ENCODE measurements around the gene SLC12A6. TPM values are rescaled to one million over a fixed set of nuclear protein-coding genes. Genes with fewer than 3 reads are reported as not detected.
"Not testable (repeated sequence)": the region's sequence is repeated elsewhere in the genome, so short reads cannot be mapped to it uniquely, and the experiment has no call there.

The SLC12A6 gene
- total RNA-seq, 2 donors from 2014 or later: 25.2 to 33.6 TPM

DNA sequence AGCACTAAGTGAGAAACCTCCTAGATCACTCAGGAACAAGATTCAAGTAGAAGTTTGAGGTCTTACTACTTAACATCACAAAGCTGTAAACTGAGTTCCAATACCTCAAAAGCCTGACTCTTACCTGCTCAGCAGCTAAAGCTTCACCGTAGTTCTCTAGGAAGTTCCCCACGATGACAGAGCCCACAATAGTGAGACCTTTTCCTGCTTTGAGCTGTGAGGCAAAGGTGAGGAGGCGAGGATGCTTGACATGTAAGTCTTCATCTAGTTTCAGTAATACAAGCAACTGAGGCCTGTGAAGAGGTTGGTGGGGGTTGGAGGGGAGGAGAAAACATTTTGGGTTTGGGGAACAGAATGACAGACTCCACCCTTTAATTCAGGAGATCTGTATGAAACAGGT is 97.0 kb downstream of the SLC12A6 start:
- H3K4me3 Mint-ChIP-seq: peak overlapping the region; percentile 58
- no peaks in the 10 kb centered on the region for H3K27me3 Mint-ChIP-seq
- peaks cover 21% of the 10 kb centered on the region for H3K4me1 Mint-ChIP-seq
- H3K9me3 Mint-ChIP-seq: no peaks in the 10 kb centered on the region
- peak; percentile 84 for ATAC-seq (replicated peaks)
- H3K27ac Mint-ChIP-seq: peak overlapping the region; percentile 71
- H3K36me3 Mint-ChIP-seq (ENCODE audit: low read depth): peaks cover 65% of the 10 kb centered on the region

DNA sequence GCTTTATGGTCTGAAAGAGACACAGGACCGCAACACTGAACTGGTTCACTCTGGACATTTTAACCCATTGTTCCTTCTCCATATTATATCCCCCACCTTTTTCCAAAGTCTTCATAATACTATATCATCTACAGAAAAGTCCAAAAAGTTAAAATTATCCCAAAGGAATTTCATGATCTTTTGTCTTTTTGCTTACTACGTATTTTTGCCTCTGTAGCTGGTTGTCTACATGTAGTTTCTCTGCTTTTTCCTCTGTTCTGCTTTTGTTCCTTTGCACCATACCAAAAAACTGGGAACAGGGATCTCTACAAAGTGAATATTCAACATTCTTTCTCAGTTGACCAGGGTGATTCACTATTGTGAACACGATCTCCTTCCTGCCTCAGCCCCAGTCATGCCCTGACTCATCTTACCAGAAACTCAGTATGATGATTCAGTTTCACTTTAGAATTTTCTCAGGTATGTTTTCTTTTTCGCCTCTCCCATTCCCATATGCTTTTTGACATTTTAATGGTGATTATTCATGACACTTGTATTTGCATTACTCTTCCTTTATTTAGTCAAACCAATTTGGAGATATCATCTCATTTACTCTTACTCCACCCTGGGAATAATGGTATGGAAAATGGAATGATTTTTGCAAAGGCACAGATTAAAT is 98.3 kb downstream of the SLC12A6 start:
- no peaks in the 10 kb centered on the region for H3K27me3 Mint-ChIP-seq
- H3K27ac Mint-ChIP-seq: peak overlapping the region; percentile 85
- peak overlapping the region; percentile 58 for H3K4me3 Mint-ChIP-seq
- peak; percentile 91 for ATAC-seq (replicated peaks)
- peaks cover 75% of the 10 kb centered on the region for H3K36me3 Mint-ChIP-seq (ENCODE audit: low read depth)
- H3K4me1 Mint-ChIP-seq: peaks cover 21% of the 10 kb centered on the region
- no peaks in the 10 kb centered on the region for H3K9me3 Mint-ChIP-seq

DNA sequence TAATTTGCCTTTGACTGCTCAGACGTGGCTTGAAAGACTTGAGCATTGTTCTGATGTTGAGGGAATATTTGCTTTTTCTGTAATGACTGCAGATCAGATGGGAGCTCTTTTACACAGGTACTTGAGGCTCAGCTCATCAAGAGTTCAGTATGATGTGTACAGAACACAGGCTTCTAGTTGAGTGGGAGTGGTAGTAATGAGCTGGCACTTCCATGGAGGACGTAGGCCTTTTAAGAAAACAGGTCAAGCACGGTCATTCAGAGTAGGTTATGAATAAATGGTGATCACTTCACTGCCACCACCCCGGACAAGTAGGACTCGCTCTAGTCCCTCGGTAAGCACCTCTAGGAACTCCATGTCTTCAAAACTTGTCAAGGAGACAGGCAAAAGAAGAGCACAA is 104.0 kb downstream of the SLC12A6 start:
- peak overlapping the region; percentile 89 for H3K27ac Mint-ChIP-seq
- peaks cover 13% of the 10 kb centered on the region for H3K4me1 Mint-ChIP-seq
- ATAC-seq (replicated peaks): peak; percentile 99

DNA sequence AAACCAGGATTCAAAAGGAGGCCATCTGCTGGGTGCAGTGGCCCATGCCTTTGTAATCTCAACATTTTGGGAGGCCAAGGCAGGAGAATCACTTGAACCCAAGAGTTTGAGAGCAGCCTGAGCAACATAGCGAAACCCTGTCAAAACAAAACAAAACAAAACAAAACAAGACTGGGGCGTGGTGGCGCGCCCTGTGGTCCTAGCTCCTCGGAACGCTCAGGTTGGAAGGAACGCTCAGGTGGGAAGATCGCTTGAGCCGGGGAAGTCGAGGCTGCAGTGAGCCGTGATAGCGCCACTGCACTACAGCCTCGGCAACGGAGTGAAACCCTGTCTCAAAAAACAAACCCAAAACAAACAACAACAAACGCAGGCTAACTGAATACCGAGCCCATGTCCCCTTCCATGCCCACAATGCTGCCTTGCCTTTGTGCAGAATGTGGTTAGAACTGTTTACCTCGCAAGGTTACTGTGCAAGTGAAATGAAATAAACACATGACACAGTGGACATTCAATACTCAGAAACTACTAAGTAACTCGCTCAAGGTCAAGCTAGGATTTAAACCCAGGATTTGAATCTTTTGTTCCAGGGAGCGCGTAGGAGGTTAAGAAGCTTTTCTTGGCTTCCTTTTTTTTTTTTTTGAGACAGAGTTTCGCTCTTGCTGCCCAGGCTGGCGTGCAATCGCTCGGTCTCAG is 113.5 kb downstream of the SLC12A6 start:
- peak; percentile 12 for ATAC-seq (replicated peaks)
- peak overlapping the region; percentile 96 for H3K4me3 Mint-ChIP-seq
- H3K4me1 Mint-ChIP-seq: peaks cover 16% of the 10 kb centered on the region
- H3K27ac Mint-ChIP-seq: peak overlapping the region; percentile 98
- H3K9me3 Mint-ChIP-seq: no peaks in the 10 kb centered on the region
- peaks cover 43% of the 10 kb centered on the region for H3K36me3 Mint-ChIP-seq (ENCODE audit: low read depth)
- no peaks in the 10 kb centered on the region for H3K27me3 Mint-ChIP-seq

More for the DNA sequence above, 104.0 kb downstream of the SLC12A6 start:
- peak overlapping the region; percentile 46 for H3K4me3 Mint-ChIP-seq
- no peaks in the 10 kb centered on the region for H3K9me3 Mint-ChIP-seq
- no peaks in the 10 kb centered on the region for H3K27me3 Mint-ChIP-seq
- H3K36me3 Mint-ChIP-seq (ENCODE audit: low read depth): peaks cover 90% of the 10 kb centered on the region

DNA sequence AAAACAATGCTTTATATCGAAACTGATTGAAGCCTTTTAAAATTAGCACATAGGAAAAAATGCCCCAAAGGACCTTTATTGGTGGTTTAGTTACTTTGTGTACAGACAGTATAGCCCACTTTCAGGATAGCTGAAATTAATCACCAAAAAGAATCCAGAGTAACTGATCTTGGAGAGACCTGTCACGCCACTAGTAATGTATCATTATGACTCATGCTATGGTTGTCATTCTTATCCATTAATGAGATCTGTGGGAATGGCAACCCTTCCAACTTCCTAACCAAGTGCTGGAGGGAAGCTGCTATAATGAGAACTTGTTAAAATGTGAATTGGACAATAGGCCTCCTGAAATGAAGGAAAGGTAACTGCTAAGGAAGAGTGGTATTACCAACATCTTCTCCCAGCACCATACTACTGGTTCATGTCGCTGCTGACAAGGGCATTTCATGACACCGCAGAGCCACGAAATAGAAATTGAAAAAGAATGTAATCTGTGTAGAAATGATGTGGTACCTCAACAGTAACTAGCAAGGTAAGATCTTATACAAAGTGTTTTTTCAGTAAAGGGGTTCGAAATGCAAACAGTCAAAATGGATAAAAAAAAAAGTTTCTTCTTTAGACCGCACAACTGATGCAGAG is 119.9 kb downstream of the SLC12A6 start:
- peak; percentile 72 for ATAC-seq (replicated peaks)
- Mint-ChIP-seq H3K4me3 (no peak overlapping the region), H3K27me3 (peaks cover 2% of the 10 kb centered on the region)

DNA sequence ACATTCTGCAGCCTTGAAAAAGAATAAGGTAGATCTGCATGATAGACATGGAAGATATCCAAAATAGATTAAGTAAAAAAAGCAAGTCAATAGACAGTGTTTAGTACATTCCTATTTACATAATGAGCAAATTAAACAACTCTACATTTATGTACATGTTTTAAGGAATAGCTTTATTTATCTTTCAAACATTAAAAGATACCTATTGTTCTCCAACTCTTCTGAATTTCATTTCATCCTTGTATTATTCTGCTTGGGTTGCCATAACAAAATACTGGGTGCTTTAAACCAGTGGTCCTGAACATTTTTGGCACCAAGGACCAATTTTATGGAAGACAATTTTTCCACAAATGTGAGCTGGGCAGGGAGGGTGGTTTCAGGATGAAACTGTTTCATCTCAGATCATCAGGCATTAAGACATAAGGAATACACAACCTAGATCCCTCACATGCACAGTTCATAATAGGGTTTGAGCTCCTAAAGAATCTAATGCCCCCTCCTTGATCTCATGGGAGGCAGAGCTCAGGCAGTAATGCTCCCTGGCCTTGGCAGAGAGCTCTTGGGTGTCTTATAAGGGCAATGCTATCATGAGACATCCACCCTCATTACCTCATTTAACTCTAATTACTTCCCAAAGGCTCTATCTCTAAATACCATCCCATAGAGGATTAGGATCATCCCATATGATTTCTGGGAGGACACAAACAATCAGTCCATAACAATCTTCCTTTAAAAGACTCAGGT is 120.9 kb downstream of the SLC12A6 start:
- Mint-ChIP-seq H3K27me3 (peaks cover 2% of the 10 kb centered on the region), H3K27ac (peak overlapping the region; percentile 17), H3K4me3 (no peak overlapping the region), H3K4me1 (no peaks in the 10 kb centered on the region), H3K36me3 (ENCODE audit: low read depth) (no peaks in the 10 kb centered on the region), H3K9me3 (no peaks in the 10 kb centered on the region)
- ATAC-seq (replicated peaks): no peak

More for the DNA sequence above, 119.9 kb downstream of the SLC12A6 start:
- H3K27ac Mint-ChIP-seq: peak overlapping the region; percentile 17
- H3K9me3 Mint-ChIP-seq: no peaks in the 10 kb centered on the region
- H3K4me1 Mint-ChIP-seq: no peaks in the 10 kb centered on the region
- H3K36me3 Mint-ChIP-seq (ENCODE audit: low read depth): no peaks in the 10 kb centered on the region

DNA sequence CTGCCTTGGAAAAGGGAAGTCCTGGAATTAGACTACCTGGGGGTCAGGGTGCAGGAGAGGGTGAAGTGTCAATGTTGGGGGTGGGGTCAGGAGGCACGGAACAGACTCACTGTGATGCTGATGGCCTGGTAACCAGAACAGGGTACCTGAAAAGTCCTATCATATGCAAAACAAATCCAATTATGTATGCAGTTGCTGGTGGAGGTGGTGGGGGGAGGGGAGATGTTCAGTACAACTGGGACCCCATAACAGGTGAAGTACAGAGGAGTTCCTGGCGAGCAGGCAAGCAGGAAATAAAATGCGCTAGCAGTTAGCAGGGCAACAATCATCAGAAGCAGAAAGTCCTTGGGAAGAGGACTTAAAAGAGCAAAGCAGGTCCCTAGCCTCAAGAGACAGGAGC is 123.4 kb downstream of the SLC12A6 start:
- no peak overlapping the region for H3K27ac Mint-ChIP-seq
- peaks cover 4% of the 10 kb centered on the region for H3K4me1 Mint-ChIP-seq
- ATAC-seq (replicated peaks): no peak
- H3K4me3 Mint-ChIP-seq: no peak overlapping the region
- peaks cover 2% of the 10 kb centered on the region for H3K27me3 Mint-ChIP-seq
- H3K36me3 Mint-ChIP-seq (ENCODE audit: low read depth): no peaks in the 10 kb centered on the region
- no peaks in the 10 kb centered on the region for H3K9me3 Mint-ChIP-seq

DNA sequence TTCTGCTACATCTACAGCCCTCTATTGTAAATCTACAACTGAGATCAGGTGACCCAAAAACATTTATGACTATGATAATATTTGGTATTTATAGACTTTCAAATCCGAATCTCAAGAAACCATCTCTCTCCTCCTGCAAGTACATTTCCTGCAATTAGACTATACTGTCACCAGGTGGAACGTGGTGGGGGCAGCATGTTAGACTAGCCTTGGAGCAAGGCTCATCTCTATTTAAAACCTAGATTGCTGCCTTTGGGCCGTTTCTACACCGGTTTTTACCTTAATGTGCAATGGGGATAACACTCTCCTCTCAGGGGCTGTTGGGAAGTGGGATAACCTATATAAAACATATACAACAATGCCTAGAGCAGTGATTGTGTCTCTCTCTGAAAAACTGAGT is 123.9 kb downstream of the SLC12A6 start:
- peaks cover 6% of the 10 kb centered on the region for H3K4me1 Mint-ChIP-seq
- peaks cover 2% of the 10 kb centered on the region for H3K27me3 Mint-ChIP-seq
- H3K4me3 Mint-ChIP-seq: no peak overlapping the region

DNA sequence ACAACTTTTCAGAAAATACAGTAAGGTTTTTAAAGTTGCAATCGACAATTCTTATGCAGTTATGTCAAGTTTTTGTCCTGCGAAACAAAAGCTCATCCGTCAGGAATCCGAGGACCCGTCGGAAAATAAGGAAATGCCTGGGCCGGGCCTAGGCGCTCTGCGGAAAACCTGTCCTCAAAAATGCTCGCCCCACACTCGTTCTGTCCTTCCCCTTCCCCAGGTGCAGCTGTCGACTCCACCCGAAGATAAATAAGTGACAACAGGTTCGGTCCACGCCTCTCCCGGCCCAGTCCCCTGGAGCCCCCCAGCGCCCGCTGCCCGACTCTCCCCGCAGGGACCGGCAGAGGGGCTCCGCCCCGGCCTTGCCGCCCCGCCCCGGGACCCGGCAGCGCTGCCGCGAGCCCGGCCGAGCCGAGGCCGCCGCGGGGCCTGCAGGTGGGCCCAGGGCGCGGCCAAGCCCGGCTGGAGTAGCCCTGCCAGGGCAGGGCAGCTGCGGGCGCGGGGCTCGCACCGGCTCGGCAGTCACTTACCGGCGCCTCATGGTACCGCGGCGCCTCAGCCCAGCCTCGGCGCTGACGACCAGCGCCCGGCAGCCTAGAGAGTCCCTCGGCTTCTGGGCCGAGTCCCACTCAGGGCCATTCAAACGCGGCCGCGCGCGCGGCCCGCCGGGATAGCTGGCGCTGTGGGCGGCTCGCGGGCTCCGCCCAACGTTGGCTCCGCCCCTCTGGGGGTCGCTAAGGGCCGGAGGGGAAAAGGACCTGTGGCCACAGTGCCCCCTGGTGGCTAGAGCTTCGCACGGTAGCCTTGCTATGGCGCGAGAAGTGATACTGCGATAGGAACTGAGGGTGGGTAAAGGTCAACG is 127.9 kb downstream of the SLC12A6 start, which contains the start of gene KATNBL1:
KATNBL1 (minus strand) TSS at position 676 of the 862 bp plus-strand sequence. CDS start 46,420 bp downstream, outside the sequence.
- Mint-ChIP-seq H3K4me1 (peaks cover 23% of the 10 kb centered on the region), H3K36me3 (ENCODE audit: low read depth) (peaks cover 12% of the 10 kb centered on the region), H3K9me3 (no peaks in the 10 kb centered on the region), H3K4me3 (peak within 1 kb of the TSS; percentile 84), H3K27ac (peak within 1 kb of the TSS; percentile 86), H3K27me3 (no peaks in the 10 kb centered on the region)
- ATAC-seq (replicated peaks): peak; percentile 87

More for the DNA sequence above, 123.9 kb downstream of the SLC12A6 start:
- Mint-ChIP-seq H3K9me3 (no peaks in the 10 kb centered on the region), H3K27ac (no peak overlapping the region), H3K36me3 (ENCODE audit: low read depth) (no peaks in the 10 kb centered on the region)
- no peak for ATAC-seq (replicated peaks)

DNA sequence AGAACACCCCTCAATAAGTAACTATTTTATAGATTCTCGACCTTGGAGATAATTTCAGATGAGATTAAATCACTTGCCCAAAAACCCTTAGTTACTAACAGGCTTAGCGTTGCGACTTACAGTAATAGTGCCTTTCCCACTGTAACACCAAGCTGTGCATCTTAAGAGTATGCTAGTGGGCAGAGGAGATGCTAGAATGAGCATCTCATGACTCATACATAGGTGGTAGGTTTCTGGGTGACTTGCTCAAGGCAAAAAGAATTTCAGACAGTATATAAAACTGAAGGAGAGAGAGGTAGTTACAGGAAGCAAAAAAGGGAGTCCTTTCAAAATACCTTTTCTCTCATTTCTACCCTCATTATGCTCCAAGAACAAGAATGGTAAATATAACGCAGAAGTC is 131.6 kb downstream of the SLC12A6 start:
- peaks cover 32% of the 10 kb centered on the region for H3K4me1 Mint-ChIP-seq
- H3K27me3 Mint-ChIP-seq: no peaks in the 10 kb centered on the region
- peaks cover 12% of the 10 kb centered on the region for H3K36me3 Mint-ChIP-seq (ENCODE audit: low read depth)
- peak overlapping the region; percentile 28 for H3K4me3 Mint-ChIP-seq
- peak; percentile 43 for ATAC-seq (replicated peaks)
- H3K9me3 Mint-ChIP-seq: no peaks in the 10 kb centered on the region
- H3K27ac Mint-ChIP-seq: peak overlapping the region; percentile 26

DNA sequence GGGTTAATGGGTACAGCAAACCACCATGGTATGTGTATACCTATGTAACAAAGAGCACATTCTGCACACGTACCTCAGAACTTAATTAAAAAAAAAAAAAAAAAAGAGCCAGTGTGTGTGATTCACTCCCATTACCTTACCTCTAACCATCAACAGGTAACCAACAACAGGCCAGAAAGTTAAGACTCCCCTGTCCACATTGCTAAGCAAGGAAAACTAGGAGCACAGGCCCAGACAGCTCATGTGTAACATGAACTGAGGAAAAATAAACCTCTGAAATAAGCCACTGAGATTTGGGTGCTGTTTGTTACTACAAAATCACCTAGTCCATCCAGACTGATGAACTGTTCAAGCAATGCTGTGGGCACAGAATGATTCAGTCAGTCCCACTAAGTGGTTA is 133.6 kb downstream of the SLC12A6 start:
- ATAC-seq (replicated peaks): peak; percentile 48
- peaks cover 27% of the 10 kb centered on the region for H3K4me1 Mint-ChIP-seq
- no peak overlapping the region for H3K4me3 Mint-ChIP-seq
- H3K27ac Mint-ChIP-seq: no peak overlapping the region
- no peaks in the 10 kb centered on the region for H3K27me3 Mint-ChIP-seq
- no peaks in the 10 kb centered on the region for H3K9me3 Mint-ChIP-seq
- peaks cover 30% of the 10 kb centered on the region for H3K36me3 Mint-ChIP-seq (ENCODE audit: low read depth)

DNA sequence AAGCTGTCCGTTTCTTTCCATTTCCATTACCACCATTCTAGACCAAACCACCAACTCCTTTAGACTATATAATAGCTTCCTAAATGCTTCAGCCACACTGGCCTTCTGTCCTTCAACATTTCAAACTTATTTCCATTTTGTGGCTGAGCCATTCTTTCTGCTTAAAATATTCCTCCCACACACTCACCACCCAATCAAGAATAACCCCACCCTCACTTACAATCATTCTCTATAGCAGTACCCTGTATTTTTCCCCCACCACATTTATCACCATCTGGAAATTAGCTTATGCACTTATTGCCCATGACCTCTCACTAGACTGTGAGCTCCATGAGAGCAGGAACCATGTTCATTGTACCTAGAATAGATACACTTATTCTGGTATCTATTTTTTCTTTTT is 134.3 kb downstream of the SLC12A6 start:
- H3K9me3 Mint-ChIP-seq: no peaks in the 10 kb centered on the region
- no peak overlapping the region for H3K4me3 Mint-ChIP-seq
- no peaks in the 10 kb centered on the region for H3K27me3 Mint-ChIP-seq
- H3K36me3 Mint-ChIP-seq (ENCODE audit: low read depth): peaks cover 37% of the 10 kb centered on the region
- ATAC-seq (replicated peaks): no peak
- peaks cover 22% of the 10 kb centered on the region for H3K4me1 Mint-ChIP-seq
- H3K27ac Mint-ChIP-seq: no peak overlapping the region

DNA sequence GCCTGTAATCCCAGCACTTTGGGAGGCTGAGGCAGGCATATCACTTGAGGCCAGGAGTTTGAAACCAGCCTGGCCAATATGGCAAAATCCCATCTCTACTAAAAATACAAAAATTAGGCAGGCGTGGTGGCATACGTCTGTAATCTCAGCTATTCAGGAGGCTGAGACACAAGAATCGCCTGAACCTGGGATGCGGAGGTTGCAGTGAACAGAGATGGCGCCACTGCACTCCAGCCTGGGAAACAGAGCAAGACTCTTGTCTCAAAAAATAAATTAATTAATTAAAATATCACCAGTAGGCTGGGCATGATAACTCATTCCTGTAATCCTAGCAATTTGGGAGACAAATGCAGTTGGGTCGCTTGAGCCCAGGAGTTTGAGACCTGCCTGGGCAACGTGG is 144.3 kb downstream of the SLC12A6 start:
- ATAC-seq (replicated peaks); H3K27me3 Mint-ChIP-seq; H3K36me3 Mint-ChIP-seq (ENCODE audit: low read depth); H3K4me1 Mint-ChIP-seq; H3K27ac Mint-ChIP-seq; H3K4me3 Mint-ChIP-seq; H3K9me3 Mint-ChIP-seq: not testable (repeated sequence)
